Activated CD4-positive, alpha-beta T cell treated with anti-CD3 and anti-CD28 coated beads for 36 hours (primary cell): Measurements from ENCODE around the gene FAM171A1. TPM values are rescaled to one million over a fixed set of nuclear protein-coding genes. Genes with fewer than 3 reads are reported as not detected.

ENCODE experiments used
- ATAC-seq: fragments of 200-7000 bp; cut with Tn5 transposase; one replicate; pipeline ENCODE4 v1.10.0; 2021; ENCODE audit warnings: mild to moderate bottlenecking, moderate library complexity
- CTCF ChIA-PET: fragments of 350-600 bp; sonication (Branson Sonifier 250); formaldehyde crosslinking; loops from one replicate; lab custom pipeline; 2021; ENCODE audit warnings: antibody characterized with exemption; lab: Charles Lee
- POLR2A ChIA-PET: fragments of 350-600 bp; sonication (Branson Sonifier 250); formaldehyde crosslinking; loops from one replicate; lab custom pipeline; 2021; ENCODE audit warnings: antibody characterized with exemption, inconsistent platforms; lab: Charles Lee
- DNase-seq: peaks from one replicate; pipeline ENCODE4 v3.0.0-alpha.2; 2020
- H3K27ac Mint-ChIP-seq: one replicate; pipeline ENCODE4 v1.8.0; 2021; ENCODE audit warnings: mixed read lengths
- H3K27me3 Mint-ChIP-seq: one replicate; pipeline ENCODE4 v1.8.0; 2021; ENCODE audit warnings: mixed read lengths
- H3K36me3 Mint-ChIP-seq: one replicate; pipeline ENCODE4 v1.8.0; 2021; ENCODE audit warnings: low read depth, mixed read lengths
- H3K4me1 Mint-ChIP-seq: one replicate; pipeline ENCODE4 v1.8.0; 2021; ENCODE audit warnings: mixed read lengths
- H3K4me3 Mint-ChIP-seq: one replicate; pipeline ENCODE4 v1.8.0; 2021; ENCODE audit warnings: mild to moderate bottlenecking, moderate library complexity, mixed read lengths
- H3K9me3 Mint-ChIP-seq: one replicate; pipeline ENCODE4 v1.8.0; 2021; ENCODE audit warnings: low read depth, mixed read lengths
- intact Hi-C, 2 experiments: fragments of 100-400 bp; cut with DNase I in 1 of 2; cut with micrococcal nuclease in 1 of 2; formaldehyde crosslinking; loops; one replicate each; pipeline versions ENCODE4 v1.14.2 to v1.15.1; 2022 to 2024; cut with DNase I, micrococcal nuclease
- total RNA-seq, 2 experiments: library from RNA; stranded (reverse); gene quantifications; one replicate each; pipeline ENCODE4 v1.2.3, GENCODE V29; 2021

FAM171A1 gene
- total RNA-seq, 2 experiments from 2014 or later: 4.1 to 5.8 TPM

DNA sequence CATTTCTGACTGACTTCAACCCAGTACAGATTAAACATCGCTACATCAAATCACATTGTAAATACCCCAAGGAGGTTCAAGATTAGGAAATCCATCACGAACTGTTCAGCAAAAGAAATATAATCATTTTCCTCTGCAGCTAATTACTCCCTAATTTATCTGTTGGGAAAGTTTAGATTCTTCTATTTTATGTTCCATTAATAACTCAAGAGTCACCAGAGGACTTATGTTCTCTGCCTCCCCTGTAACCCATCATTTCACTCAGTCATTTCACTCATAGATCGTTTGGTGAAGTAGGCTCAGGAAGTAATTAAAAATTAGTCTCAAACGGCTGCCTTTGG, 45.2 kb downstream of the FAM171A1 start:
- DNase-seq (no peak), ATAC-seq (no peak)
- H3K4me3 Mint-ChIP-seq: no peak overlapping the region
- no peaks in the 10 kb centered on the region for H3K36me3 Mint-ChIP-seq
- no peak overlapping the region for H3K27ac Mint-ChIP-seq
- no peaks in the 10 kb centered on the region for H3K27me3 Mint-ChIP-seq
- no peaks in the 10 kb centered on the region for H3K9me3 Mint-ChIP-seq
- CTCF ChIA-PET: no interaction called here
- H3K4me1 Mint-ChIP-seq: peaks cover 11% of the 10 kb centered on the region
- intact Hi-C loops: no loop called here
- POLR2A ChIA-PET: no interaction called here

GRCh38 chr10:15325243-15325943, 45.7 kb downstream of the FAM171A1 start:
- DNase-seq (peak; percentile 7), ATAC-seq (peak; percentile 26)
- H3K27ac Mint-ChIP-seq: no peak overlapping the region
- peaks cover 11% of the 10 kb centered on the region for H3K4me1 Mint-ChIP-seq
- no peaks in the 10 kb centered on the region for H3K27me3 Mint-ChIP-seq
- no peak overlapping the region for H3K4me3 Mint-ChIP-seq
- intact Hi-C loops: no loop called here
- ChIA-PET CTCF (interaction anchor here (0.7 kb wide), 2 partner anchors 46 to 502 kb away, joined by 3 read pairs; no protein-coding TSS in a partner anchor), POLR2A (no interaction called here)
- no peaks in the 10 kb centered on the region for H3K9me3 Mint-ChIP-seq
- H3K36me3 Mint-ChIP-seq: no peaks in the 10 kb centered on the region

GRCh38 chr10:15324611-15325010, 46.5 kb downstream of the FAM171A1 start:
- Mint-ChIP-seq H3K4me1 (peaks cover 11% of the 10 kb centered on the region), H3K4me3 (no peak overlapping the region), H3K27ac (no peak overlapping the region), H3K27me3 (no peaks in the 10 kb centered on the region), H3K36me3 (no peaks in the 10 kb centered on the region), H3K9me3 (no peaks in the 10 kb centered on the region)
- CTCF ChIA-PET: interaction anchor here (0.7 kb wide), 1 partner anchor 502 kb away, joined by 3 read pairs; no protein-coding TSS in a partner anchor
- DNase-seq (no peak), ATAC-seq (no peak)
- POLR2A ChIA-PET: no interaction called here
- intact Hi-C loops: no loop called here

DNA sequence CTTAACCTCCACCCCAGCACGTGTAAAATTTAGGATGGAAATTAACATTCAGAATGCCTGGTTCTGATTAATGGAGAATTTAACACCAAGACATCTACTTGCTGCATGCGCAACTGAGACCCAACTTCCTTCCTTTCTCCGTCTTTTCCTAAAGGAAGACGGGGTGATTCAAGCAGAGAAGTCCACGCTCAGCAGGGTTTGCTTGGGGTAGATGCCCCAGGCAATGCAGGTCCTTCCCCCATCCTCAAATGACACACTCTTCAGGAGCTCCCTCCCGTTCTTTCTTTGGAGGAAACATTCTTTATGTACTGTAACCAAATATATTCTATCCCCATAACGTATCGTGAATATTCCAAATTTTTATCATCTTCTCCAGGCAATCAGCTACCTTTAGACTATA, 47.0 kb downstream of the FAM171A1 start:
- Mint-ChIP-seq H3K36me3 (no peaks in the 10 kb centered on the region), H3K27me3 (no peaks in the 10 kb centered on the region), H3K9me3 (no peaks in the 10 kb centered on the region), H3K4me3 (no peak overlapping the region), H3K4me1 (peaks cover 11% of the 10 kb centered on the region), H3K27ac (no peak overlapping the region)
- ChIA-PET POLR2A (no interaction called here), CTCF (interaction anchor here (0.6 kb wide), 1 partner anchor 61 kb away, joined by 4 read pairs; no protein-coding TSS in a partner anchor)
- ATAC-seq: no peak
- DNase-seq: no peak
- intact Hi-C loops: no loop called here

DNA sequence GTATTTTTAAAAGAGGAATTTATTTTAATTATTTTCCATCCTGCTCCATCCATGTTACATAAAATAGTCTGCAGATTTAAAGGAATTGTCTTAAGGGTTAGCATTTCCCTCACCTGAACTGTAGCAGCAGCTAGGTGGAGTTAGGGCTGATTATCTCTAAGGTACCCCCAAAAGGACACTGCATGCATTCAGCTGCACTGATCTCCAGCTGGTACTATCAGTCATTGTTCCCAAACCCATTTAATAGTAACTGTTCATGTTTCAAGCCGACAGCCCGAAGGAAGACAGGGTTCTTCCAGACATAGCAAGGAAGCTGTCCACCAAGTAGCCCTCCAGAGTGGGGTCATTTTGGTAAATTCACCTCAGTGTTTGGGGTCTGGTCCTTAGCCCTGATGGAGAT, 48.7 kb downstream of the FAM171A1 start:
- ChIA-PET CTCF (no interaction called here), POLR2A (no interaction called here)
- Mint-ChIP-seq H3K27me3 (no peaks in the 10 kb centered on the region), H3K36me3 (no peaks in the 10 kb centered on the region), H3K27ac (no peak overlapping the region), H3K4me1 (peaks cover 11% of the 10 kb centered on the region), H3K9me3 (no peaks in the 10 kb centered on the region), H3K4me3 (no peak overlapping the region)
- DNase-seq (no peak), ATAC-seq (no peak)
- intact Hi-C loops: no loop called here

DNA sequence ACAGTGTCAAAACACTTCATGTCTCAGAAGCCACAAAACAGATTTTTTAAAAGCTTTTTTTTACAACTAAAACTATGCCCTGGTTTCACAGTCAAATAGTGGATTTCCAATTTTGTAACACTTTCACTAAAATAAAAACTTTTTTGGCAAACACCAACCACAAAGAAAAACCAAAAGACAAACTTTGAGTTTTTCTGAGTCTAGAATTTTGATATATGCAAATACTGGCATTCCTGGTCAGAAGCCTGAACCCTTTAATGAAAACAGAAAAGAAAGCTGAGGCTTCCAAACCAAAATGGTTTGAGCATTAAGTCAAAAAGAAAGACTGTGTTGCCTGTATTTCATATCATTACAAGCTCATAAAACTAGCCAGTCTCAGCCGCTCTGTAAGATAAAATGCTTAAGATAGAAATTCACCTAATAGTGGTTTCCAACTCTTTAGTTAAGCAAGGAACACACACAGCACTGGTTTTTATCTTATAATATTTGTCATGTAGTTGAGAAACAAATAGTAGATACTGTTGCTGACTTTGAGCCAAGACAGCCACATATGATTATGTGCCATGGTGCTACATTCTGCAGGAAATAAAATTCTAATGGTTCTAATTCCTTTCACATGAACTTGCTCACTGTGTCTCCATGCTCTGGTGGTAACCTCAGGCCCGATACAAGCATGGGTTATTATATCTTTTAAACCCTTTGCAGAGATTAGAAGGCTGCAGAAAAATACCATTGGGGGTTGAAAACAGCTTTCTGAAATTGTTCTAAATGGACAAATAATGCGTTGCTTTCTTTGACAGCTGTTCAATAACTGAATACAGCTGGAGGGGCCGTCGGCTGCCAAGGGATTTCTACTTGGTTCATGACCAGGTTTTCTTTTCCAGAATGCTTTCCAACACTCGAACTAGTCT, 49.4 kb downstream of the FAM171A1 start:
- ATAC-seq: no peak
- no peak overlapping the region for H3K27ac Mint-ChIP-seq
- H3K36me3 Mint-ChIP-seq: no peaks in the 10 kb centered on the region
- H3K9me3 Mint-ChIP-seq: no peaks in the 10 kb centered on the region
- intact Hi-C loops: no loop called here
- no peaks in the 10 kb centered on the region for H3K27me3 Mint-ChIP-seq
- CTCF ChIA-PET: no interaction called here
- H3K4me3 Mint-ChIP-seq: no peak overlapping the region
- peaks cover 11% of the 10 kb centered on the region for H3K4me1 Mint-ChIP-seq
- POLR2A ChIA-PET: no interaction called here
- DNase-seq: no peak

GRCh38 chr10:15320522-15321203, 50.4 kb downstream of the FAM171A1 start:
- Mint-ChIP-seq H3K4me1 (peaks cover 7% of the 10 kb centered on the region), H3K4me3 (no peak overlapping the region), H3K27ac (no peak overlapping the region), H3K9me3 (no peaks in the 10 kb centered on the region), H3K27me3 (no peaks in the 10 kb centered on the region), H3K36me3 (no peaks in the 10 kb centered on the region)
- ChIA-PET POLR2A (no interaction called here), CTCF (no interaction called here)
- DNase-seq (no peak), ATAC-seq (no peak)
- intact Hi-C loops: no loop called here

GRCh38 chr10:15320118-15320517, 51.0 kb downstream of the FAM171A1 start:
- CTCF ChIA-PET: no interaction called here
- Mint-ChIP-seq H3K4me3 (no peak overlapping the region), H3K27me3 (no peaks in the 10 kb centered on the region), H3K4me1 (peaks cover 5% of the 10 kb centered on the region), H3K9me3 (no peaks in the 10 kb centered on the region), H3K27ac (no peak overlapping the region), H3K36me3 (no peaks in the 10 kb centered on the region)
- POLR2A ChIA-PET: no interaction called here
- ATAC-seq (no peak), DNase-seq (no peak)
- intact Hi-C loops: no loop called here

- no peak for DNase-seq
- no peak for ATAC-seq
- intact Hi-C loops: loop anchor here in 1 of 2 experiments (2.0 kb wide), 1 partner anchor 20 kb away; no protein-coding TSS in a partner anchor
- Mint-ChIP-seq H3K27me3 (no peaks in the 10 kb centered on the region), H3K4me3 (no peak overlapping the region), H3K9me3 (no peaks in the 10 kb centered on the region), H3K36me3 (no peaks in the 10 kb centered on the region), H3K27ac (no peak overlapping the region), H3K4me1 (peaks cover 4% of the 10 kb centered on the region)
- ChIA-PET CTCF (no interaction called here), POLR2A (no interaction called here)
Measured at GRCh38 chr10:15316871-15317464, 54.1 kb downstream of the FAM171A1 start.

GRCh38 chr10:15316145-15316544, 54.9 kb downstream of the FAM171A1 start:
- H3K27me3 Mint-ChIP-seq: no peaks in the 10 kb centered on the region
- ChIA-PET POLR2A (no interaction called here), CTCF (no interaction called here)
- ATAC-seq (no peak), DNase-seq (no peak)
- H3K27ac Mint-ChIP-seq: no peak overlapping the region
- intact Hi-C loops: loop anchor here in 1 of 2 experiments (2.0 kb wide), 1 partner anchor 21 kb away; no protein-coding TSS in a partner anchor
- peaks cover 4% of the 10 kb centered on the region for H3K4me1 Mint-ChIP-seq
- no peaks in the 10 kb centered on the region for H3K9me3 Mint-ChIP-seq
- no peak overlapping the region for H3K4me3 Mint-ChIP-seq
- no peaks in the 10 kb centered on the region for H3K36me3 Mint-ChIP-seq

DNA sequence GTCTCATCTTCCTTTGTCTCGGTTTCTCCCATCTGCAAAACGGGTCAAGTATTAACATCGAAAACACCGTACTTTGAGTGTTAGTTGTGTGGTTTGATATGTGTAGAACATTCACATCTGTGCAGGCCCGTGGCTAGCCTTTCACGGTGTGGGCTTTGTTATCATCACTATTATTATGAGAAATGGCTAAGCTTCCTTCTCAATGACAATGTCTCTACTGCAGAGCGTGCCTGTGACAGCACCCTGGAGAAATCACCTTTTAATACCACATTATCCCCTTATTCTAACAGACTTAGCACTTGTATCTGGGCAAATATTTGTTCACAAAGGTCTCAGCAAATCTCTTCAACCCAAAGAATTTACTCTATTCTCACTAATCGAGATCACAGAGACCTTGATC, 55.8 kb downstream of the FAM171A1 start:
- ATAC-seq: no peak
- Mint-ChIP-seq H3K9me3 (no peaks in the 10 kb centered on the region), H3K27me3 (no peaks in the 10 kb centered on the region), H3K27ac (no peak overlapping the region), H3K4me1 (peaks cover 4% of the 10 kb centered on the region), H3K4me3 (no peak overlapping the region), H3K36me3 (no peaks in the 10 kb centered on the region)
- DNase-seq: no peak
- ChIA-PET CTCF (no interaction called here), POLR2A (no interaction called here)
- intact Hi-C loops: no loop called here
